ENCODE data around the gene NDUFA7. TPM values are rescaled to one million over a fixed set of nuclear protein-coding genes. Genes with fewer than 3 reads are reported as not detected.
"Not testable (repeated sequence)": the region's sequence is repeated elsewhere in the genome, so short reads cannot be mapped to it uniquely, and the experiment has no call there.

NDUFA7 gene
- total RNA-seq, 1 donor from 2014 or later: 129 TPM

- DNase-seq (ENCODE audit: missing footprints): peak; percentile 28
- ATAC-seq: no peak
- intact Hi-C loops (cut with DNase I): no loop called here
Measured at GRCh38 chr19:8324186-8325050, 3.2 kb upstream of the NDUFA7 start.

- intact Hi-C loops (cut with DNase I): no loop called here
- DNase-seq (ENCODE audit: missing footprints) (peak; percentile 6), ATAC-seq (no peak)
Measured at GRCh38 chr19:8323781-8324185, 2.6 kb upstream of the NDUFA7 start.

GRCh38 chr19:8322638-8322997 lies 1.4 kb upstream of the NDUFA7 start:
- DNase-seq (ENCODE audit: missing footprints) (peak; percentile 23), ATAC-seq (no peak)
- intact Hi-C loops (cut with DNase I): no loop called here

GRCh38 chr19:8321986-8322637 lies 937 bp upstream of the NDUFA7 start:
- intact Hi-C loops (cut with DNase I): no loop called here
- ATAC-seq (no peak), DNase-seq (ENCODE audit: missing footprints) (peak; percentile 17)

- no peak for ATAC-seq
Measured at GRCh38 chr19:8320564-8321066, 560 bp downstream of the NDUFA7 start.

GRCh38 chr19:8319807-8320520 lies 1.2 kb downstream of the NDUFA7 start:
- intact Hi-C loops (cut with DNase I): no loop called here
- ATAC-seq (no peak), DNase-seq (ENCODE audit: missing footprints) (peak; percentile 4)

More at GRCh38 chr19:8320564-8321066, 560 bp downstream of the NDUFA7 start:
- intact Hi-C loops (cut with DNase I): no loop called here
- peak; percentile 45 for DNase-seq (ENCODE audit: missing footprints)

- ATAC-seq; intact Hi-C loops (cut with DNase I); DNase-seq (ENCODE audit: missing footprints): not testable (repeated sequence)
Measured at GRCh38 chr19:8318835-8319234, 2.3 kb downstream of the NDUFA7 start.

GRCh38 chr19:8316351-8317125 lies 4.6 kb downstream of the NDUFA7 start:
- intact Hi-C loops (cut with DNase I): no loop called here
- DNase-seq (ENCODE audit: missing footprints) (peak; percentile 49), ATAC-seq (no peak)

GRCh38 chr19:8314981-8315640 lies 6.1 kb downstream of the NDUFA7 start:
- intact Hi-C loops (cut with DNase I); ATAC-seq: not testable (repeated sequence)
- DNase-seq (ENCODE audit: missing footprints): peak; percentile 28

GRCh38 chr19:8311461-8312260 lies 9.5 kb downstream of the NDUFA7 start:
- intact Hi-C loops (cut with DNase I): no loop called here
- DNase-seq (ENCODE audit: missing footprints): peak; percentile 61
- no peak for ATAC-seq

- intact Hi-C loops (cut with DNase I): no loop called here
- DNase-seq (ENCODE audit: missing footprints) (peak; percentile 35), ATAC-seq (no peak)
Measured at GRCh38 chr19:8310342-8311055, 10.7 kb downstream of the NDUFA7 start.

- DNase-seq (ENCODE audit: missing footprints) (peak; percentile 5), ATAC-seq (no peak)
- intact Hi-C loops (cut with DNase I): loop anchor here (5.0 kb wide), 1 partner anchor 42 kb away; no protein-coding TSS in a partner anchor
Measured at GRCh38 chr19:8308891-8309291, 12.3 kb downstream of the NDUFA7 start.

- ATAC-seq: peak; percentile 97
- peak; percentile 96 for DNase-seq (ENCODE audit: missing footprints)
- intact Hi-C loops (cut with DNase I): loop anchor here (5.0 kb wide), 1 partner anchor 41 kb away; no protein-coding TSS in a partner anchor
Measured at GRCh38 chr19:8307965-8308866, 13.0 kb downstream of the NDUFA7 start, which contains the start of gene CD320. TSS of gene CD320 (minus strand) at chr19:8308358. CDS start at chr19:8308290, 68 bp downstream.

GRCh38 chr19:8307400-8307964 lies 13.7 kb downstream of the NDUFA7 start:
- DNase-seq (ENCODE audit: missing footprints) (peak; percentile 42), ATAC-seq (no peak)
- intact Hi-C loops (cut with DNase I): loop anchor here (5.0 kb wide), 1 partner anchor 40 kb away; no protein-coding TSS in a partner anchor

Measured in Right ventricle myocardium inferior (tissue), 1 donor.